ENCODE data around the gene PPFIBP2. TPM values are rescaled to one million over a fixed set of nuclear protein-coding genes. Genes with fewer than 3 reads are reported as not detected.

The PPFIBP2 gene
- total RNA-seq, 1 donor from 2014 or later: 112 TPM

DNA sequence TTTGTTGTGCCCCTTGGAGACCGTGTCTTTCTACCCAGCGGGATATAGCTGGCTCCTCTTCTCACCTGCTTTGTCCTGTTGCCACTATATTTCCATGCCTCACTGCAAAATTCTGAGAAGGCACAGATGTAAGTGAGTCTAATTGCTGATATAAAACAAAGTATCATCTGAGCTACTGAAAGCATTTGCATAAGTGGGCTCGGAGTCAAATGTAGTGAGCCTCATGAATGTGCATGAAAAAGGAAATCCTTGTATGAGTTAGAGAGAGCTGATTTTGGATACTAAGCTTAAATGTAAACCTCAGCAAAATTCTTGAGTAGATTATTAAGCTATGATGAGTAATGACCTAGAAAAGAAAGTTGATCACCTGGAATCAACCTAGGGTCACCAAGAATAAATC is 178.6 kb downstream of the PPFIBP2 start:
- ATAC-seq (ENCODE audit: low read depth): no peak
- DNase-seq: no peak
- no peak overlapping the region for H3K4me3 Mint-ChIP-seq
- peaks cover 22% of the 10 kb centered on the region for H3K27me3 Mint-ChIP-seq
- no peaks in the 10 kb centered on the region for H3K9me3 Mint-ChIP-seq
- H3K4me1 Mint-ChIP-seq: no peaks in the 10 kb centered on the region
- no peaks in the 10 kb centered on the region for H3K36me3 Mint-ChIP-seq (ENCODE audit: low read depth)
- intact Hi-C loops (cut with micrococcal nuclease): loop anchor here (5.0 to 10.0 kb wide), 2 partner anchors 402 to 935 kb away; no protein-coding TSS in a partner anchor
- TF ChIP-seq, protein P1, sequence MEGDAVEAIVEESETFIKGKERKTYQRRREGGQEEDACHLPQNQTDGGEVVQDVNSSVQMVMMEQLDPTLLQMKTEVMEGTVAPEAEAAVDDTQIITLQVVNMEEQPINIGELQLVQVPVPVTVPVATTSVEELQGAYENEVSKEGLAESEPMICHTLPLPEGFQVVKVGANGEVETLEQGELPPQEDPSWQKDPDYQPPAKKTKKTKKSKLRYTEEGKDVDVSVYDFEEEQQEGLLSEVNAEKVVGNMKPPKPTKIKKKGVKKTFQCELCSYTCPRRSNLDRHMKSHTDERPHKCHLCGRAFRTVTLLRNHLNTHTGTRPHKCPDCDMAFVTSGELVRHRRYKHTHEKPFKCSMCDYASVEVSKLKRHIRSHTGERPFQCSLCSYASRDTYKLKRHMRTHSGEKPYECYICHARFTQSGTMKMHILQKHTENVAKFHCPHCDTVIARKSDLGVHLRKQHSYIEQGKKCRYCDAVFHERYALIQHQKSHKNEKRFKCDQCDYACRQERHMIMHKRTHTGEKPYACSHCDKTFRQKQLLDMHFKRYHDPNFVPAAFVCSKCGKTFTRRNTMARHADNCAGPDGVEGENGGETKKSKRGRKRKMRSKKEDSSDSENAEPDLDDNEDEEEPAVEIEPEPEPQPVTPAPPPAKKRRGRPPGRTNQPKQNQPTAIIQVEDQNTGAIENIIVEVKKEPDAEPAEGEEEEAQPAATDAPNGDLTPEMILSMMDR (IDR thresholded peaks at IDR 0.05): no peak
- H3K27ac Mint-ChIP-seq: no peak overlapping the region
- CTCF ChIA-PET: interaction anchor here (1.0 to 4.2 kb wide), 5 partner anchors 20 to 595 kb away, joined by 3 to 33 read pairs (median 16); partner anchors contain the start of gene CYB5R2
- POLR2A ChIA-PET: no interaction called here

DNA sequence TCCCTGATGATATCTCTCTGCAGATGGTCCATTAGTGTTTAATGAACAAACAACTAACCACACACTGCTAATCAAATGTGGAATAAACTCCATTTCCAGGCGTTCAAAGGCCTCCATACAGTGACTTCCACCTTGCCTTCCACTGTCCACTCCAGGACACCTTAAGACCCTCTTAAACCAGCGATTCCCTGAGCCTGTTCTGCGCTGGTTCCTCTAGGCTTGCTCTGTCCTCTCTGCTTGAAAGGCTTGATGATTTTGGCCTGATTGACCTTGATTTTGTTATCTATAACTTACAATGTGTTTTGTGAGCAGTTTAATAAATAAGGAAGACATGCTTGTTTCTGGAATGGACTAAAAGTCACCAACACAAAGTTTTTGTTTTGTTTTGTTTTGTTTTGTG is 180.4 kb downstream of the PPFIBP2 start:
- ATAC-seq (ENCODE audit: low read depth) (no peak), DNase-seq (no peak)
- TF ChIP-seq, protein P1 (IDR thresholded peaks at IDR 0.05): no peak
- POLR2A ChIA-PET: no interaction called here
- H3K27me3 Mint-ChIP-seq: peaks cover 22% of the 10 kb centered on the region
- intact Hi-C loops (cut with micrococcal nuclease): loop anchor here (1.0 to 10.0 kb wide), 4 partner anchors 401 to 937 kb away; no protein-coding TSS in a partner anchor
- CTCF ChIA-PET: interaction anchor here (0.8 to 3.2 kb wide), 11 partner anchors 13 to 600 kb away, joined by 3 to 41 read pairs (median 4); partner anchors contain the start of gene PPFIBP2
- H3K27ac Mint-ChIP-seq: no peak overlapping the region
- no peaks in the 10 kb centered on the region for H3K4me1 Mint-ChIP-seq
- H3K36me3 Mint-ChIP-seq (ENCODE audit: low read depth): no peaks in the 10 kb centered on the region
- no peak overlapping the region for H3K4me3 Mint-ChIP-seq
- H3K9me3 Mint-ChIP-seq: no peaks in the 10 kb centered on the region

DNA sequence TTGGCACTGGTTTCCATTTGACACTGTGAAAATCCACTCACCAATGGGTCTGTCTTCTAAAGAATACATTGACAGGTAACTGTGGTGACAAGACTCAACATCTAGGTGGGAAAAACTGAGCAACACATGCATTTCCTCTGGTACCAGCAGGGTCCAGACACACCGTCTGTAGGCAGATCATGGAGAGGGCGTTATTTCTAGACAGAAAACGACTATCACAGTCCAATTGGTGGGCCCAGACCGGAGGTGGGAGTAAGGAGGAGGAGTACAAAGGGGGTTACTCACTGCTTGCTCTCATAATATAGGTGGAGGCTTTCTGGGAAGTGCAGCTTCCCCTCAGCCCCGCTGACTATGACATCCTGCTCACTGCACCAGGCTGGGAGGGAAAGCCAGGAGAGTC is 182.6 kb downstream of the PPFIBP2 start:
- ATAC-seq (ENCODE audit: low read depth) (no peak), DNase-seq (no peak)
- POLR2A ChIA-PET: no interaction called here
- Mint-ChIP-seq H3K9me3 (no peaks in the 10 kb centered on the region), H3K4me3 (no peak overlapping the region), H3K27ac (no peak overlapping the region), H3K4me1 (no peaks in the 10 kb centered on the region), H3K36me3 (ENCODE audit: low read depth) (no peaks in the 10 kb centered on the region), H3K27me3 (peaks cover 21% of the 10 kb centered on the region)
- TF ChIP-seq, protein P1 (IDR thresholded peaks at IDR 0.05): no peak
- intact Hi-C loops (cut with micrococcal nuclease): loop anchor here (10.0 kb wide), 1 partner anchor 398 kb away; no protein-coding TSS in a partner anchor
- CTCF ChIA-PET: interaction anchor here (3.2 kb wide), 1 partner anchor 599 kb away, joined by 41 read pairs; no protein-coding TSS in a partner anchor

Other genes starting within 250 kb of the PPFIBP2 start
- gene OLFML1, start 28.5 kb upstream of the PPFIBP2 start, total RNA-seq: not detected in 2 replicates
- 22.3 and 25.9 TPM in 2 replicates for gene CYB5R2, start 159.5 kb downstream of the PPFIBP2 start, total RNA-seq
- gene OVCH2, start 192.5 kb downstream of the PPFIBP2 start, total RNA-seq: not detected in 2 replicates

All from activated B cell treated with CpG ODN at 0.5 μM for 24 hours (primary cell).